Memory B cell (primary cell): ENCODE results near the gene SLC14A1.

ENCODE experiments used
- ATAC-seq: fragments of 150-1000 bp; cut with Tn5 transposase; 2 replicates; pipeline ENCODE4 v1.10.0; 2021; ENCODE audit warnings: low read depth, mild to moderate bottlenecking, moderate library complexity
- DNase-seq, 2 donors: peaks; one replicate each; pipeline ENCODE4 v3.0.0; 2022; ENCODE audit warnings: low spot score in 2 of 2
- H3K27ac Mint-ChIP-seq: one replicate; pipeline ENCODE4 v1.8.0; 2022; ENCODE audit warnings: mild to moderate bottlenecking, moderate library complexity, mixed read lengths
- H3K27me3 Mint-ChIP-seq: one replicate; pipeline ENCODE4 v1.8.0; 2022; ENCODE audit warnings: mixed read lengths
- H3K36me3 Mint-ChIP-seq: one replicate; pipeline ENCODE4 v1.8.0; 2022; ENCODE audit warnings: mild to moderate bottlenecking, mixed read lengths
- H3K4me1 Mint-ChIP-seq: one replicate; pipeline ENCODE4 v1.8.0; 2022; ENCODE audit warnings: mixed read lengths
- H3K4me3 Mint-ChIP-seq: one replicate; pipeline ENCODE4 v1.8.0; 2022; ENCODE audit warnings: mild to moderate bottlenecking, moderate library complexity, mixed read lengths
- H3K9me3 Mint-ChIP-seq: one replicate; pipeline ENCODE4 v1.8.0; 2022; ENCODE audit warnings: mixed read lengths

The SLC14A1 gene

GRCh38 chr18:45783097-45784075 is 59.4 kb downstream of the SLC14A1 start:
- no peak for ATAC-seq
- DNase-seq = no peak
- Mint-ChIP-seq H3K36me3 (no peaks in the 10 kb centered on the region), H3K27me3 (peaks cover 14% of the 10 kb centered on the region), H3K9me3 (no peaks in the 10 kb centered on the region), H3K4me3 (no peak overlapping the region), H3K27ac (no peak overlapping the region), H3K4me1 (no peaks in the 10 kb centered on the region)

- no peak for ATAC-seq
- Mint-ChIP-seq H3K4me3 (no peak overlapping the region), H3K27me3 (peaks cover 9% of the 10 kb centered on the region)
Observed at GRCh38 chr18:45785134-45785533, 61.2 kb downstream of the SLC14A1 start.

GRCh38 chr18:45786941-45787340 is 63.0 kb downstream of the SLC14A1 start:
- Mint-ChIP-seq H3K27ac (no peak overlapping the region), H3K9me3 (no peaks in the 10 kb centered on the region), H3K27me3 (peaks cover 4% of the 10 kb centered on the region), H3K4me1 (no peaks in the 10 kb centered on the region), H3K36me3 (no peaks in the 10 kb centered on the region), H3K4me3 (no peak overlapping the region)
- DNase-seq = no peak
- ATAC-seq = no peak

More at GRCh38 chr18:45785134-45785533, 61.2 kb downstream of the SLC14A1 start:
- Mint-ChIP-seq H3K27ac (no peak overlapping the region), H3K36me3 (no peaks in the 10 kb centered on the region), H3K4me1 (no peaks in the 10 kb centered on the region), H3K9me3 (no peaks in the 10 kb centered on the region)
- DNase-seq = no peak

- no peaks in the 10 kb centered on the region for H3K4me1 Mint-ChIP-seq
Observed at GRCh38 chr18:45787346-45787745, 63.4 kb downstream of the SLC14A1 start.

GRCh38 chr18:45788861-45789260 is 64.9 kb downstream of the SLC14A1 start:
- no peaks in the 10 kb centered on the region for H3K9me3 Mint-ChIP-seq
- no peak overlapping the region for H3K27ac Mint-ChIP-seq
- DNase-seq (no peak), ATAC-seq (no peak)
- no peaks in the 10 kb centered on the region for H3K4me1 Mint-ChIP-seq
- H3K36me3 Mint-ChIP-seq = no peaks in the 10 kb centered on the region
- no peak overlapping the region for H3K4me3 Mint-ChIP-seq
- H3K27me3 Mint-ChIP-seq = no peaks in the 10 kb centered on the region

More at GRCh38 chr18:45787346-45787745, 63.4 kb downstream of the SLC14A1 start:
- Mint-ChIP-seq H3K4me3 (no peak overlapping the region), H3K9me3 (no peaks in the 10 kb centered on the region), H3K36me3 (no peaks in the 10 kb centered on the region), H3K27me3 (peaks cover 2% of the 10 kb centered on the region), H3K27ac (no peak overlapping the region)
- ATAC-seq (no peak), DNase-seq (no peak)

- DNase-seq = no peak
- no peak for ATAC-seq
Observed at GRCh38 chr18:45792506-45793263, 68.7 kb downstream of the SLC14A1 start.

GRCh38 chr18:45793264-45793965 is 69.4 kb downstream of the SLC14A1 start:
- Mint-ChIP-seq H3K36me3 (no peaks in the 10 kb centered on the region), H3K27ac (no peak overlapping the region), H3K27me3 (no peaks in the 10 kb centered on the region), H3K4me1 (no peaks in the 10 kb centered on the region), H3K4me3 (no peak overlapping the region), H3K9me3 (no peaks in the 10 kb centered on the region)
- DNase-seq (no peak), ATAC-seq (no peak)

More at GRCh38 chr18:45792506-45793263, 68.7 kb downstream of the SLC14A1 start:
- Mint-ChIP-seq H3K27me3 (no peaks in the 10 kb centered on the region), H3K4me3 (no peak overlapping the region), H3K4me1 (no peaks in the 10 kb centered on the region), H3K27ac (no peak overlapping the region), H3K9me3 (no peaks in the 10 kb centered on the region), H3K36me3 (no peaks in the 10 kb centered on the region)

- H3K9me3 Mint-ChIP-seq = peaks cover 9% of the 10 kb centered on the region
- H3K4me3 Mint-ChIP-seq = no peak overlapping the region
- peaks cover 18% of the 10 kb centered on the region for H3K27me3 Mint-ChIP-seq
- H3K4me1 Mint-ChIP-seq = peaks cover under 1% of the 10 kb centered on the region
- H3K36me3 Mint-ChIP-seq = peaks cover 2% of the 10 kb centered on the region
- ATAC-seq (no peak), DNase-seq (no peak)
- H3K27ac Mint-ChIP-seq = no peak overlapping the region
Observed at GRCh38 chr18:45801416-45802004, 77.5 kb downstream of the SLC14A1 start.
